NCI-H1694 (cell line): ENCODE data around the gene WNT3.

ENCODE experiments used
- DNase-seq: peaks from one replicate; lab custom pipeline; 2025; lab: John Stamatoyannopoulos, UW

Gene WNT3

DNA sequence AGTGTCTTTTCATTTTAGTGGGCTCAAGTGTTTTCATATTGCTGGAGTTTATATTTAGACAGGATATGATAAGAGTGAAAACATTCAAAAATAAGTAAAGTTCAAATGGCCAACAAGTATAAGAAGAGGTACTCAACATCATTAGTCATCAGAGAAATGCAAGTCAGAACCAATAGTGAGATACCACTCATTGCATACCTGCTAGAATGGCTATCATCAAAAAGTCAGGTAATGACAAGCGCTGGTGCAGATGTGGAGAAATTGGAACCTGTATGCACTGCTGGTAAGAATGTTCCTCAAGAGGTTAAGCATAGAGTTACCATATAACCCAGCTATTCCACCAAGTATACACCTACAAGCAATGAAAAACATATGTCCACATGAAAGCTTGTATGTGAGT is 87.8 kb downstream of the WNT3 start:
- no peak for DNase-seq

DNA sequence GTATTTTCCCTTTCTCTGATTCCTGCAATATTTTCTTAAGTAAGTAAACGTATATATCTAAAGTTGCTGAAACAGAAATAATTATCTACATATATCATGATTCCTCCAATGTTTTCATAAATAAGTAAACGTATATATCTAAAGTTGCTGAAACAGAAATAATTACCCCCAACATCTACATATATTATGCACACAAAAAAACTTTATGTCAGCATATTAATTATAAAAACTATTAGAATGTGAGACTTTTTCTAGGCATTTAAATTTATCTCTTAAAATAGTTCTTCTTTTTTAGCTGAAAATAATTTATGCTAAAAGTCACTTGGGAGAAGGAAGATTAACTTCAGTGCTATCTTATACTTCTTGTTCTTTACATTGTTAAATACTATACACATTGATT is 88.5 kb downstream of the WNT3 start:
- no peak for DNase-seq

DNA sequence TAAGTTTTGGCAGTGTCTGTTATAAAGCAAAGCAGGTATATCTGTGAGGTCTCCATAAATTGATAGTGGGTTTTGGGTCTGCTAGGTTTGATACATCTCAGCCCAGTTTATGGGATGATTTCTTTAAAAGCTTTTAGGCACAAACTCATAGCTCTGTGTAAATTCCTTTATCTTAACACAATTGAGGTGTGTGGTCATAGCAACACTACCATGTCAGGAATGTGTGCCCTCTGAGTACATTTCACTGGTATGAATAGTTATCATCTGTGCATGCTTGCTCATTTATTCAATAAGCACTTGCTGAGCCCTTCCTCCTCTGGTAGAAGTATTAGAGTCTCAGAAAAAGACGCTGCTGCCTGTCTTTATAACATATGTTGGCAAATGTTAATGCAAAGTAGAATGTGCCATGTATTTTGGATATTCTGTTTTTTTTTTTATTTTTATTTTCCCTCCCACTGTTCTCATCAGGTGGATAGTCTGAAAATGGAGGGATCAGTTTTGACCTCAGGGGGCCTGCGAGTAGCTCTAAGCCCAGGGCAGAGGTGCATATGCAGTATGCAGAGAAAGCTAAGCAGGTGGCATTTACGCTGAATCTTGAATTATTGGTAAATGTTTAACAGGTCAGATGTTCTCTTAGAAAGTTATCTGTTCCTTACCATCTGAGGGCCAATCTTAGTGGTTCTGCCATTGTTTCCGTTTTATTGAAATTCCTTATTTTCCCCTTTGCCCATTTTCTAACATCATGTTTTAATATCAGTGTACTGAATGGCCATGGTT is 90.7 kb downstream of the WNT3 start:
- DNase-seq = no peak

DNA sequence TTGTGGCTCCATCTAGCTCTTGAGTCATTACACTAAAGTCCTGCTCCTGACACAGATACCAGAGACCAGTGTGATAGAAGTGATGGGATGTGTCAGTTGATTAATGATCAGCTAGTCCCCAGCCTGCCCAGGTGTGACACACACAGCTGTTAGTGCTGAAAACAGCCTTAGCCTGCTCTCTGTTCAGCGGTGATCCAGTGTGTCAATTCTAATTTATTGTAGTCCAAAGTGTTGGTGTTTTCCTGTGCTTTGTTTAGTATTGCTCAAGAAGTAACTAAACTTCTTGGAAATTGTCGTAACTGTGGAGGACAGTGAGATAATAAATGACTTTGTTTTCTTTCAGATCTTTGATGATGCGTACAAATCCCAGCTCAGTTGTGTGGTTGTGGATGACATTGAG is 92.3 kb downstream of the WNT3 start:
- no peak for DNase-seq

DNA sequence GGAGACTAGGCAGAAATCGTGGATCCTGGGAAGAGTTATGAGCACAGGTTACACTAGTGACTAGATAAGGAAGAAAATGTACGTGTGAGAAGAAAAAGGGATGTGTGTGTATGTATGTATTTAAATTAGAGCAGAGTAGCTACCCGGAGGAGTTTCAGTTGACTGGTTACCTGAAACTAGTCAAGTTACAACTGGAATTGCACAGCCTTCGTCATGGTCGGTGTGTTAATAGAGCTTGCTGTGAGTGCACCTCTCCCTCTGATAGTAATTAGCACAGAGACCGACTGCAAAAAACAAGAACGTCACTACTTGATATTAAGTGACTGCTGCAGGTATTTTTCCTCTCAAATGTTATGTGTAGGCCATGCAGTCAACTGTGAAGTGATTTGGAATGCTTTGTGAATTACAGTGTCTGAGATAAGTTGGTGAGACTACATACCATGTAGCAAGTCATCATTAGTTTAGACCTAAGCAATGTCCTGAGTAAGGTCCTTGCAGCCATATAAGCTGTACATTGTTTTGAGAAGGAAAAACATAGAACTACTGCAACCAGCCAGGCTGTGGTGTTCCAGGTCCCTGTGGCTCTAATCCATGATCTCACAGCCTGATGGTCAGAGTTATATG is 95.7 kb downstream of the WNT3 start:
- DNase-seq = no peak

DNA sequence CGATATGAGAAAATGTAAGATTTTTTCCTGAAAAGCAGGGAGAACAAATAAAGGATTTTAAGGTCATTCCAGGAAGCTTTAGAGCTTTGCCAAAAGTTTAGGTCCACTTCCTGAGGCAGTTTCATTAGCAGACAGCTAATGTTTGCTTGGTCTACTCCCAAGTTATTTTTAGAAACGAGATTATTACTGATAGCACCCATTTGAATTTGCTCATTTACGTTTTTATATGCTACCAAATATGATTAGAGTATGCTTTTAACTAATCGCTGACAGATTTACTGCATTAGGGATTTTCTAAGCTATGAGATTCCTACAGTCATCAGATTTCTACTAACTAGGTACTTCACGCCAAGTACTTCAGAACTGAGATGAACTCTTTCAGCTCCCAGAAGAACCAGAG is 98.1 kb downstream of the WNT3 start:
- DNase-seq = no peak

DNA sequence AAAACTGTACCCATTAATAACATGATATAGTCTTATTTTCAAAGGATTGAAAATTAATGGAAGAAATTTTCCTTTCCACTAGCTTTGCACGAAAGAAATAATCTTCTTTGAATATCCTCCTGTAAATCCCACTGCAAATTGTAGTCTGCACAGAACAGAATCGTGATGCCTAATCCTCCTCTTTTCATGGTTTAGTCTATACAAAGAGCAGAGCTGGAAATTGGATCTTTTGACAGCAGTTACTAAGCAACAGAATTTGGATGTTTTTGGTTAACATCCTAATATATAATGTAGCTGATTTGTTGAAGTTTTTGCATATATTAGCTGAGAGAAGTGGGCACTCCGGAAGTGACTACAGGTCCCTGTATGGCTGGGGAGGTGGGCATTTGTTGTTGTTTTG is 98.6 kb downstream of the WNT3 start:
- no peak for DNase-seq

DNA sequence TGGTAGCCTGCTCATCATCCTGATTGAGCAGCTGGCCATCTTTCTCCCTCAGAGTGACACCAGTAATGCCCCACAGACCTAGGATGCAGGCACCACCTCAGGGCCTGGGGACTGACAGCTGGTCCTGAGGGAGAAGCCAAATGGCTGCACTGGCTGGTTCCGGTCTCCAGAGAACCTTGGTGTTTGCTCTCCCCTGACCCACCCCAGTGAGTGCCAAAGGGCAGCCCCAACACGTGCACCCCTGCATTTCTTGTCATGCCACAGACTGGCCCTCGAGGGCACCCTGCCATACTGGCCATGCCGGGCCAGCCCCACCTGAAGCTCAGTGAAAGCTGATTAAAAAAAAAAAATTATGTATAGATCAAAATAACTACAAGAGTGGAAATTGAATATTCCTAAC is 100.5 kb downstream of the WNT3 start:
- DNase-seq = no peak
